Breast epithelium (tissue), 4 donors: ENCODE measurements around the gene PRRG1. TPM values are rescaled to one million over a fixed set of nuclear protein-coding genes. Genes with fewer than 3 reads are reported as not detected.

ENCODE experiments used
- DNase-seq, 2 donors: peaks; one replicate each; pipeline ENCODE4 v3.0.0-alpha.2; 2019; ENCODE audit warnings: low spot score in 2 of 2
- H3K27ac ChIP-seq, 2 donors: fragments of 200-600 bp; sonication (generic) in 1 of 2; one replicate each; pipeline ENCODE4 v1.5.1; 2016 to 2019; ENCODE audit warnings: mild to moderate bottlenecking in 1 of 2
- H3K27me3 ChIP-seq, 2 donors: fragments of 200-600 bp; sonication (generic) in 1 of 2; one replicate each; pipeline versions ENCODE4 v1.5.1 to v1.6.0; 2017 to 2019; ENCODE audit warnings: control low read depth in 1 of 2, mild to moderate bottlenecking in 1 of 2
- H3K36me3 ChIP-seq: fragments of 200-600 bp; one replicate; pipeline ENCODE4 v1.5.1; 2019
- H3K4me1 ChIP-seq, 2 donors: fragments of 200-600 bp; sonication (generic); one replicate each; pipeline ENCODE4 v1.5.1; 2016 to 2019; ENCODE audit warnings: control low read depth in 1 of 2
- H3K4me3 ChIP-seq, 3 donors: fragments of 200-600 bp; sonication (generic); 1 replicate in 2 of 3; 2 replicates in 1 of 3; pipeline ENCODE4 v1.5.1; 2016 to 2019; ENCODE audit warnings: mild to moderate bottlenecking in 3 of 3, moderate library complexity in 2 of 3
- H3K9me3 ChIP-seq, 2 donors: fragments of 200-600 bp; sonication (generic) in 1 of 2; one replicate each; pipeline ENCODE4 v1.5.1; 2016 to 2019; ENCODE audit warnings: control low read depth in 1 of 2
- CTCF ChIP-seq, 3 donors: fragments of 450-650 bp; IDR thresholded peaks; one replicate each; pipeline ENCODE4 v1.5.1; 2016 to 2017; ENCODE audit warnings: antibody characterized with exemption in 3 of 3, mild to moderate bottlenecking in 3 of 3, moderate library complexity in 3 of 3
- POLR2A ChIP-seq: fragments of 450-650 bp; IDR thresholded peaks from one replicate; pipeline ENCODE4 v1.6.1; 2016; ENCODE audit warnings: antibody characterized with exemption, mild to moderate bottlenecking, moderate library complexity
- POLR2AphosphoS5 ChIP-seq, 3 donors: sonication (generic); formaldehyde crosslinking; IDR thresholded peaks; one replicate each; pipeline ENCODE4 v1.6.1; 2017; ENCODE audit warnings: antibody characterized with exemption in 3 of 3
- intact Hi-C: fragments of 100-400 bp; cut with DNase I; formaldehyde crosslinking; loops from one replicate; pipeline ENCODE4 v1.15.1; 2023; ENCODE audit warnings: low total_unique reads
- total RNA-seq, 3 donors: library from RNA; depleted of rRNA; stranded (reverse); fragments of >200 nt; gene quantifications; one replicate each; pipeline ENCODE4 v1.1.0, GENCODE V29; 2016

PRRG1 gene
- total RNA-seq, 3 donors from 2014 or later: 12.3 to 15.2 (median 14.7) TPM

- H3K27ac ChIP-seq: no peak overlapping the region
- TF ChIP-seq POLR2AphosphoS5 (IDR thresholded peaks at IDR 0.05) (no peak), POLR2A (no peak)
- intact Hi-C loops: no loop called here
- H3K4me1 ChIP-seq: no peaks in the 10 kb centered on the region
- no peaks in the 10 kb centered on the region for H3K36me3 ChIP-seq
- H3K27me3 ChIP-seq: peaks cover 0 to 4% of the 10 kb centered on the region in 2 donors
- peaks cover 0 to 6% of the 10 kb centered on the region in 2 donors for H3K9me3 ChIP-seq
- DNase-seq: no peak
- no peak overlapping the region for H3K4me3 ChIP-seq
Observed at GRCh38 chrX:37357436-37357835, 8.3 kb downstream of the PRRG1 start.

- intact Hi-C loops: no loop called here
- DNase-seq: no peak
- Histone ChIP-seq H3K4me1 (no peaks in the 10 kb centered on the region), H3K4me3 (no peak overlapping the region), H3K36me3 (no peaks in the 10 kb centered on the region), H3K27ac (no peak overlapping the region), H3K9me3 (peaks cover 0 to 6% of the 10 kb centered on the region in 2 donors), H3K27me3 (peaks cover 0 to 2% of the 10 kb centered on the region in 2 donors)
- TF ChIP-seq POLR2AphosphoS5 (IDR thresholded peaks at IDR 0.05) (no peak), POLR2A (no peak), CTCF (IDR thresholded peaks at IDR 0.05) (no peak)
Observed at GRCh38 chrX:37361596-37361995, 12.4 kb downstream of the PRRG1 start.

GRCh38 chrX:37364666-37365065 is 15.5 kb downstream of the PRRG1 start:
- TF ChIP-seq CTCF (IDR thresholded peaks at IDR 0.05): no peak
- TF ChIP-seq POLR2AphosphoS5 (IDR thresholded peaks at IDR 0.05): no peak
- TF ChIP-seq POLR2A: no peak
- intact Hi-C loops: no loop called here
- Histone ChIP-seq H3K9me3 (peaks cover 0 to 17% of the 10 kb centered on the region in 2 donors), H3K4me3 (no peak overlapping the region), H3K27me3 (no peaks in the 10 kb centered on the region), H3K4me1 (no peaks in the 10 kb centered on the region), H3K27ac (no peak overlapping the region), H3K36me3 (no peaks in the 10 kb centered on the region)
- DNase-seq: no peak

GRCh38 chrX:37367946-37368345 is 18.8 kb downstream of the PRRG1 start:
- Histone ChIP-seq H3K27me3 (peaks cover 0 to 12% of the 10 kb centered on the region in 2 donors), H3K27ac (no peak overlapping the region), H3K4me3 (no peak overlapping the region), H3K4me1 (no peaks in the 10 kb centered on the region), H3K9me3 (peaks cover 0 to 16% of the 10 kb centered on the region in 2 donors), H3K36me3 (no peaks in the 10 kb centered on the region)
- intact Hi-C loops: no loop called here
- DNase-seq: no peak
- no peak for TF ChIP-seq CTCF (IDR thresholded peaks at IDR 0.05)
- TF ChIP-seq POLR2A: no peak
- no peak for TF ChIP-seq POLR2AphosphoS5 (IDR thresholded peaks at IDR 0.05)

- H3K4me3 ChIP-seq: no peak overlapping the region
- H3K27ac ChIP-seq: no peak overlapping the region
- peaks cover 0 to 12% of the 10 kb centered on the region in 2 donors for H3K27me3 ChIP-seq
- no peak for TF ChIP-seq POLR2A
- TF ChIP-seq POLR2AphosphoS5 (IDR thresholded peaks at IDR 0.05): no peak
- TF ChIP-seq CTCF (IDR thresholded peaks at IDR 0.05): no peak
- H3K4me1 ChIP-seq: no peaks in the 10 kb centered on the region
- H3K36me3 ChIP-seq: no peaks in the 10 kb centered on the region
- intact Hi-C loops: no loop called here
- DNase-seq: no peak
- H3K9me3 ChIP-seq: peaks cover 0 to 16% of the 10 kb centered on the region in 2 donors
Observed at GRCh38 chrX:37370499-37371141, 21.5 kb downstream of the PRRG1 start.
